ENCODE data around the gene GRM1. TPM values are rescaled to one million over a fixed set of nuclear protein-coding genes. Genes with fewer than 3 reads are reported as not detected.

GRM1 gene
- total and polyA plus RNA-seq, 9 of the 15 experiments (the other 6 are each of a cell fraction or from before 2014, with no cell fraction given): not detected

- Histone ChIP-seq H3K9me1 (ENCODE audit: control insufficient read depth, insufficient read depth, low read length) (no peaks in the 10 kb centered on the region), H3K27ac (ENCODE audit: extremely low read depth, low read depth, low read length) (no peak overlapping the region), H3K36me3 (ENCODE audit: control insufficient read depth, insufficient read depth, low read length) (no peaks in the 10 kb centered on the region), H3K4me2 (ENCODE audit: insufficient read depth, low read length) (no peak overlapping the region), H3K9me3 (replicated peaks; ENCODE audit: control insufficient read depth, insufficient read depth, low read depth, low read length) (no peaks in the 10 kb centered on the region), H3K79me2 (ENCODE audit: control insufficient read depth, insufficient read depth, low read length) (no peaks in the 10 kb centered on the region), H3K4me3 (no peak overlapping the region), H3K9ac (ENCODE audit: insufficient read depth in 1 of 2, low read depth in 2 of 2, low read length in 2 of 2) (no peak overlapping the region), H2AFZ (ENCODE audit: low read depth, low read length) (no peak overlapping the region), H3K27me3 (ENCODE audit: control insufficient read depth in 2 of 2, insufficient read depth in 2 of 2, low read length in 2 of 2) (no peaks in the 10 kb centered on the region), H4K20me1 (replicated peaks; ENCODE audit: control insufficient read depth, insufficient read depth, low read length) (no peaks in the 10 kb centered on the region), H3K4me1 (replicated peaks in 1 of 2; ENCODE audit: control insufficient read depth in 2 of 2, insufficient read depth in 2 of 2, low read length in 2 of 2) (no peaks in the 10 kb centered on the region)
- ATAC-seq (no peak), DNase-seq (ENCODE audit: extremely low read depth in 1 of 4, low spot score in 3 of 4) (no peak), FAIRE-seq (no peak)
- in situ Hi-C loops (cut with MboI) (no loop called here), intact Hi-C loops (cut with micrococcal nuclease) (no loop called here)
- ChIA-PET POLR2A (no interaction called here), CTCF (ENCODE audit: low intra/inter-chr PET ratio) (no interaction called here)
- TF ChIP-seq ZNF316 (IDR thresholded peaks at IDR 0.05): peak; percentile 36; the same call in 1 of the 2 replicates
- no peak for TF ChIP-seq ZNF766 (CRISPR knock-in tag; conservative IDR thresholded peaks at IDR 0.05)
- no TSS peak for BruUV-seq (replicated peaks)
- 0% methylated on average over 4 of the region's 4 CpGs for WGBS (ENCODE audit: insufficient coverage, low coverage, missing lambda C conversion rate)
Measured at GRCh38 chr6:146077992-146078391, 49.1 kb downstream of the GRM1 start.

DNA sequence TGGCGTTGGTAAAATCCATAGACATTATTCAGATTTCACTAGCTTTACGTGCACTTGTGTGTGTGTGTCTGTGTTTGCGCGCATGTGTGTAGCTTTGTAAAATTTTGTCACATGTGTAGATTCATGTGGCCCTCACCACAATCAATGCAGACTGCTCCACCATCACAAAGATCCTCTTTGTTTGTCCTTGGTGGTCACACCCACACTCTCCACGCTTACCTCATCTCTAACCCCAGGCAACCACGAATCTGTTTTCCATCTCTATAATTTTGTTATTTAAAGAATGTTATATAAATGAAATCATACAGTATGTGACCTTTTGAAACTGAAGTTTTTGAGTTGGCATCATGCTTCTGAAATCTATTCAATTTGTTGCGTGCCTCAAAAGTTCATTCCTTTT is 58.5 kb downstream of the GRM1 start:
- Histone ChIP-seq H3K4me2 (ENCODE audit: insufficient read depth, low read length) (no peak overlapping the region), H3K9me1 (ENCODE audit: control insufficient read depth, insufficient read depth, low read length) (no peaks in the 10 kb centered on the region), H3K27me3 (ENCODE audit: control insufficient read depth in 2 of 2, insufficient read depth in 2 of 2, low read length in 2 of 2) (no peaks in the 10 kb centered on the region), H3K9me3 (replicated peaks; ENCODE audit: control insufficient read depth, insufficient read depth, low read depth, low read length) (no peaks in the 10 kb centered on the region), H3K4me1 (replicated peaks in 1 of 2; ENCODE audit: control insufficient read depth in 2 of 2, insufficient read depth in 2 of 2, low read length in 2 of 2) (no peaks in the 10 kb centered on the region), H3K79me2 (ENCODE audit: control insufficient read depth, insufficient read depth, low read length) (no peaks in the 10 kb centered on the region), H2AFZ (ENCODE audit: low read depth, low read length) (no peak overlapping the region), H3K9ac (ENCODE audit: insufficient read depth in 1 of 2, low read depth in 2 of 2, low read length in 2 of 2) (no peak overlapping the region), H4K20me1 (replicated peaks; ENCODE audit: control insufficient read depth, insufficient read depth, low read length) (no peaks in the 10 kb centered on the region), H3K27ac (ENCODE audit: extremely low read depth, low read depth, low read length) (no peak overlapping the region), H3K4me3 (no peak overlapping the region), H3K36me3 (ENCODE audit: control insufficient read depth, insufficient read depth, low read length) (no peaks in the 10 kb centered on the region)
- intact Hi-C loops (cut with micrococcal nuclease): no loop called here
- no peak for ATAC-seq
- BruUV-seq (replicated peaks): no TSS peak
- FAIRE-seq: no peak
- no peak for DNase-seq (ENCODE audit: extremely low read depth in 1 of 4, low spot score in 3 of 4)
- in situ Hi-C loops (cut with MboI): no loop called here
- ChIA-PET POLR2A (no interaction called here), CTCF (ENCODE audit: low intra/inter-chr PET ratio) (no interaction called here)
- WGBS (ENCODE audit: insufficient coverage, low coverage, missing lambda C conversion rate): 0% methylated on average over 7 of the region's 7 CpGs
- TF ChIP-seq, protein P1, sequence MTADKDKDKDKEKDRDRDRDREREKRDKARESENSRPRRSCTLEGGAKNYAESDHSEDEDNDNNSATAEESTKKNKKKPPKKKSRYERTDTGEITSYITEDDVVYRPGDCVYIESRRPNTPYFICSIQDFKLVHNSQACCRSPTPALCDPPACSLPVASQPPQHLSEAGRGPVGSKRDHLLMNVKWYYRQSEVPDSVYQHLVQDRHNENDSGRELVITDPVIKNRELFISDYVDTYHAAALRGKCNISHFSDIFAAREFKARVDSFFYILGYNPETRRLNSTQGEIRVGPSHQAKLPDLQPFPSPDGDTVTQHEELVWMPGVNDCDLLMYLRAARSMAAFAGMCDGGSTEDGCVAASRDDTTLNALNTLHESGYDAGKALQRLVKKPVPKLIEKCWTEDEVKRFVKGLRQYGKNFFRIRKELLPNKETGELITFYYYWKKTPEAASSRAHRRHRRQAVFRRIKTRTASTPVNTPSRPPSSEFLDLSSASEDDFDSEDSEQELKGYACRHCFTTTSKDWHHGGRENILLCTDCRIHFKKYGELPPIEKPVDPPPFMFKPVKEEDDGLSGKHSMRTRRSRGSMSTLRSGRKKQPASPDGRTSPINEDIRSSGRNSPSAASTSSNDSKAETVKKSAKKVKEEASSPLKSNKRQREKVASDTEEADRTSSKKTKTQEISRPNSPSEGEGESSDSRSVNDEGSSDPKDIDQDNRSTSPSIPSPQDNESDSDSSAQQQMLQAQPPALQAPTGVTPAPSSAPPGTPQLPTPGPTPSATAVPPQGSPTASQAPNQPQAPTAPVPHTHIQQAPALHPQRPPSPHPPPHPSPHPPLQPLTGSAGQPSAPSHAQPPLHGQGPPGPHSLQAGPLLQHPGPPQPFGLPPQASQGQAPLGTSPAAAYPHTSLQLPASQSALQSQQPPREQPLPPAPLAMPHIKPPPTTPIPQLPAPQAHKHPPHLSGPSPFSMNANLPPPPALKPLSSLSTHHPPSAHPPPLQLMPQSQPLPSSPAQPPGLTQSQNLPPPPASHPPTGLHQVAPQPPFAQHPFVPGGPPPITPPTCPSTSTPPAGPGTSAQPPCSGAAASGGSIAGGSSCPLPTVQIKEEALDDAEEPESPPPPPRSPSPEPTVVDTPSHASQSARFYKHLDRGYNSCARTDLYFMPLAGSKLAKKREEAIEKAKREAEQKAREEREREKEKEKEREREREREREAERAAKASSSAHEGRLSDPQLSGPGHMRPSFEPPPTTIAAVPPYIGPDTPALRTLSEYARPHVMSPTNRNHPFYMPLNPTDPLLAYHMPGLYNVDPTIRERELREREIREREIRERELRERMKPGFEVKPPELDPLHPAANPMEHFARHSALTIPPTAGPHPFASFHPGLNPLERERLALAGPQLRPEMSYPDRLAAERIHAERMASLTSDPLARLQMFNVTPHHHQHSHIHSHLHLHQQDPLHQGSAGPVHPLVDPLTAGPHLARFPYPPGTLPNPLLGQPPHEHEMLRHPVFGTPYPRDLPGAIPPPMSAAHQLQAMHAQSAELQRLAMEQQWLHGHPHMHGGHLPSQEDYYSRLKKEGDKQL (CRISPR knock-in tag; IDR thresholded peaks at IDR 0.05; ENCODE audit: borderline replicate concordance): no peak
- TF ChIP-seq ARID1B (IDR thresholded peaks at IDR 0.05) (no peak), ZNF778 (CRISPR knock-in tag; IDR thresholded peaks at IDR 0.05) (no peak), ARHGAP35 (IDR thresholded peaks at IDR 0.05; ENCODE audit: partially characterized antibody) (no peak), CREBBP (IDR thresholded peaks at IDR 0.05; ENCODE audit: low read depth, low read length) (no peak)
- TF ChIP-seq, protein P2, sequence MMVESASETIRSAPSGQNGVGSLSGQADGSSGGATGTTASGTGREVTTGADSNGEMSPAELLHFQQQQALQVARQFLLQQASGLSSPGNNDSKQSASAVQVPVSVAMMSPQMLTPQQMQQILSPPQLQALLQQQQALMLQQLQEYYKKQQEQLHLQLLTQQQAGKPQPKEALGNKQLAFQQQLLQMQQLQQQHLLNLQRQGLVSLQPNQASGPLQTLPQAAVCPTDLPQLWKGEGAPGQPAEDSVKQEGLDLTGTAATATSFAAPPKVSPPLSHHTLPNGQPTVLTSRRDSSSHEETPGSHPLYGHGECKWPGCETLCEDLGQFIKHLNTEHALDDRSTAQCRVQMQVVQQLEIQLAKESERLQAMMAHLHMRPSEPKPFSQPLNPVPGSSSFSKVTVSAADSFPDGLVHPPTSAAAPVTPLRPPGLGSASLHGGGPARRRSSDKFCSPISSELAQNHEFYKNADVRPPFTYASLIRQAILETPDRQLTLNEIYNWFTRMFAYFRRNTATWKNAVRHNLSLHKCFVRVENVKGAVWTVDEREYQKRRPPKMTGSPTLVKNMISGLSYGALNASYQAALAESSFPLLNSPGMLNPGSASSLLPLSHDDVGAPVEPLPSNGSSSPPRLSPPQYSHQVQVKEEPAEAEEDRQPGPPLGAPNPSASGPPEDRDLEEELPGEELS (CRISPR knock-in tag; IDR thresholded peaks at IDR 0.05; ENCODE audit: borderline replicate concordance): no peak
